ENCODE results near the gene NYAP2.

DNA sequence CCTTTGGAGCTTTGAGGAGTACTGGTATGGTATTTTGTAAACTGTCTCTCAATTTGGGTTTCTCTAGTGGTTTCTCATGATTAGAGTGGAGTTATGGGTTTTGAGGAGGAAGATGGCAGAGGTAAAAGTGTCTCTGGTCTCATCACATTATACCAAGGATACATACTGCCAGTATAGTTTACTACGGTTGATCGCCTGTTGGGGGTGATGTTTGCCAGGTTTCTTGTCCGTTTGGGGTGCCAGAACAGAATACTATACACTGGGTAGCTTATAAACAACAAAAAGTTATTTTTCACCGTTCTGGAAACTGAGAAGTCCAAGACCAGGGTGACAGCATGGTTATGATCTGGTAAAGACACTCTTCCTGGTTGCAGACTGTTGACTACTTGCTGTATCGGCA lies 293.7 kb downstream of the NYAP2 start:
- TF ChIP-seq, protein P1, sequence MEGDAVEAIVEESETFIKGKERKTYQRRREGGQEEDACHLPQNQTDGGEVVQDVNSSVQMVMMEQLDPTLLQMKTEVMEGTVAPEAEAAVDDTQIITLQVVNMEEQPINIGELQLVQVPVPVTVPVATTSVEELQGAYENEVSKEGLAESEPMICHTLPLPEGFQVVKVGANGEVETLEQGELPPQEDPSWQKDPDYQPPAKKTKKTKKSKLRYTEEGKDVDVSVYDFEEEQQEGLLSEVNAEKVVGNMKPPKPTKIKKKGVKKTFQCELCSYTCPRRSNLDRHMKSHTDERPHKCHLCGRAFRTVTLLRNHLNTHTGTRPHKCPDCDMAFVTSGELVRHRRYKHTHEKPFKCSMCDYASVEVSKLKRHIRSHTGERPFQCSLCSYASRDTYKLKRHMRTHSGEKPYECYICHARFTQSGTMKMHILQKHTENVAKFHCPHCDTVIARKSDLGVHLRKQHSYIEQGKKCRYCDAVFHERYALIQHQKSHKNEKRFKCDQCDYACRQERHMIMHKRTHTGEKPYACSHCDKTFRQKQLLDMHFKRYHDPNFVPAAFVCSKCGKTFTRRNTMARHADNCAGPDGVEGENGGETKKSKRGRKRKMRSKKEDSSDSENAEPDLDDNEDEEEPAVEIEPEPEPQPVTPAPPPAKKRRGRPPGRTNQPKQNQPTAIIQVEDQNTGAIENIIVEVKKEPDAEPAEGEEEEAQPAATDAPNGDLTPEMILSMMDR (IDR thresholded peaks at IDR 0.05) = no peak
- TF ChIP-seq POLR2A (IDR thresholded peaks at IDR 0.05) = no peak

Measured in transverse colon (tissue), 3 donors.